GM19238 (cell line): ENCODE results near the gene GRAPL.
"Not testable (repeated sequence)": the region's sequence is repeated elsewhere in the genome, so short reads cannot be mapped to it uniquely, and the experiment has no call there.

Source experiments
- DNase-seq: peaks from one replicate; pipeline ENCODE4 v3.0.0; 2011; ENCODE audit warnings: low spot score; ENCODE audit not compliant: insufficient read length

The GRAPL gene

DNA sequence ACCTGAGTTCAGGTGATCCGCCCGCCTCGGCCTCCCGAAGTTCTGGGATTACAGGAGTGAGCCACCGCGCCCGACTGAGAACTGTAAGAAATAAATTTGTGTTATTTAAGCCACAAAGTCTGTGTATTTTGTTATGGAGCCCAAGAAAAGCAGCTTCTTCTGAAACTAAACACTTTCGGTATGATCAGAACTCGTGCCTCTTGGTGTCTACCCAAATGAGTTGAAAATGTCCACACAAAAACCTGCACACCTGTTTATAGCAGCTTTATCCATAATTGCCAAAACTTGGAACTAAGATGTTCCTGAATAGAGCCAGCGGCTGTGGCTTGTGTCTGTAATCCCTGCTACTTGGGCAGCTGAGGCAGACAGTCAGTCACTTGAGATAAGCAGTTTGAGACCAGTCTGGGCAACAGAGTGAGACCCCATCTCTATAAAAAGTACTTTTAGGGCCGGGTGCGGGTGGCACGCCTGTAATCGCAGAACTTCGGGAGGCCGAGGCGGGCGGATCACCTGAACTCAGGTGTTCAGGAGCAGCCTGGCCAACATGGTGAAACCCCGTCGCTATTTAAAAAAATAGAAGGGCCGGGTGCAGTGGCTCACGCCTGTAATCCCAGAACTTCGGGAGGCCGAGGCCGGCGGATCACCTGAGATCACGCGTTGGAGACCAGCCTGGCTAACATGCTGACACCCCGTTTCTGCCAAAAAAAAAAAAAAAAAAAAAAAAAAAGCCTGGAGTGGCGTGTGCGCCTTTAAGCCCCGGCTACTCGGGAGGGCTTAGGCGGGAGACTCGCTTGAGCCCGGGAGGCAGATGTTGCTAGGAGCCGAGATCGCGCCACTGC is 61.7 kb downstream of the GRAPL start:
- not testable (repeated sequence) for DNase-seq

DNA sequence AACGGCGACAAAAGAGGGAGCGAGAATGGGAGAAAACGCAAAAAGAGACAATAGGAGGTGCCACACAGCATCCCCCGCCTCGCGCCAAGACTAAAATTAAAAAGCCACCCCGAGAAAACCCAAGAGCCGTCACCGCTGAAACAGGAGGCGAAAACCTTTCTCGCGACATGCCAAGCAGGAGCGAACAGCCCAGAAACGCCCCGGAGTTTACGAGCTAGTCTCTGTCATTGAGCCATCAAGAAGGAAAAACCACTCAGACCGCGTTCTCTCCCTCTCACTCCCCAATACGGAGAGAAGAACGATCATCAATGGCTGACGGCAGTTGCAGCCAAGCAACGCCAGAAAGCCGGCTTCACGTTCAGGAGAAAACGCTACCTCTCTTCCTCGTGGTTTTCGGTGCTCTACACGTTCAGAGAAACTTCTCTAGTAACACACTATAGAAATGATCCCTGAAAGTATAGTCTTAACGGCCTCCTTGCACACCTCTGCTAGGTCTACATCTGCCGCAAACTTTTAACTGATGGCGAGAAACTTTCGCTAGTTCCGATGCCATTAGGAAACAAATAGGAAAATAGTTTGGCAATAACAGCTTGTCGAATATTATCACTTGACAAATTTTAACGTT is 62.5 kb downstream of the GRAPL start:
- DNase-seq: not testable (repeated sequence)

DNA sequence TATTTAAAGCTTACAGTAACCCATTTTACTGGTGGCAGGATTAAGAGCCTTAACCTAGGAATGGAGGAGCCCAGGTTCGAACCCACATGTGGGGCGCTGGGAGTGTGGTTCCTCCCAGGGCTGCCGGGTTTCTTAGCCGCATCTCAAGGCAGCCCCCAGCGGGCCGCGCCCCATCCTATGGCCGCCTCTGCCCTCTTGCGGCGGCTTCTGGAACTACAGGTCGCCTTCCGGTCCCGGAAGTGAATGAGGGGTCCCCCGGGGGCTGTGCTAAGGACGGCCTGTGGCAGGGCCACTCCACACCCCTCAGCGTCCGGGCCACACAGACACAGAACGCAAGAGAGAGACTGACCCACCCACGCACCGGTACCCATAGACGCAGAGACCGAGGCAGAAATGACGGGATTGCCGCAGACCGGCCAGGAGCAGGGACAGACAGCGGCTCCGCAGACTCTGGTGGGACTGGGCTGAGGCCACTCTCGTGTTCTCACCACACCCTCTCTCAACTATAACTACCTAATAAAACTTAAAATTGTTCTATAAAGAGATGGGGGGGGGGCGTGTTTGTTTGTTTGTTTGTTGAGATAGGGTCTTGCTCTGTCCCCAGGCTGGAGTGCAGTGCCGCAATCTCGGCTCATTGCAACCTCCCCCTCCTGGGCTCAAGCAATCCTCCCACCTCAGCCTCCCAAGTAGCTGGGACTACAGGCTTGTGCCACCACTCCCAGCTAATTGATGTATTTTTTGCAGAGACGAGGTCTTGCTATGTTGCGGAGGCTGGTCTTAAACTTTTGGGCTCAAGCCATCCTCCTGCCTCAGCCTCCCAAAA is 69.2 kb downstream of the GRAPL start:
- DNase-seq: not testable (repeated sequence)

DNA sequence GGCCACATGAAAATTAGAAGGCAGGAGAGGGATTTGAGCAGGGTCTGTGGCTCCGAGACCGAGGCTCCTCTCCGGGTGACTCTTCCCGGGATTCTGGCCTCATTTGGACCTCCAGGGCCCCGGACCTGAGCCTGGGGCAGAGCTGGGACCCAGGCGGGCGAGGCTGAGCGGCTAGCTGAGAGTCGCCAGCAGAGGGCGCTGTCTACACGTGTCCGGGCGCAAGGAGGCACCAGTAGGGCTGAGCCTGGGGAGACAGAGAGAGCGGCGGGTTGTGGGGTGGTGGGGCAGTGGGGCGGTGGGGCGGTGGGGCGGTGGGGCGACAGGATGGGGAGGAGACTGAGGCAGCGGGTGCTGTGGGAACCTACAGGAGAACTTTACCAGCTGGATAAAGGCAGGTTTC is 75.1 kb downstream of the GRAPL start:
- DNase-seq: not testable (repeated sequence)

DNA sequence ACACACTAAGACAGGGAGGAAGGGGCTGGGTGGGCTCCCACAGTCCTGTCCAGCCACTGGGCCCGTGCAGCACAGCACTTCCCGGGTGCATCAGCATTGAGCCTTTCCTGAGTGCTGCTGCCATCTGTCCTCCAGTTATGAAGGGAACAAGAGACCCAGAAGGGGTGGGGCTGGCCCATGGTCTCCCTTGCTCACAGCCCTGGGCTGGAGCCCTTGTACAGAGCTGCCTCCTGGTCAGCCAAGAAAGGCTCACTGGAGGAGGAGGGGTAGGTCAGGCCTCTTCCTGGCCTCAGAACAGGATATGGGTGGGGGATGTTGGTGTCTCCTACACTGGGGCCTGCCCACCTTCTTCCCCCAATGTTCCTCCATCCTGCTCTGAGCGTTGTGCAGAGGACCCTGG is 76.0 kb downstream of the GRAPL start:
- not testable (repeated sequence) for DNase-seq
